HG03342 (cell line): Measurements from ENCODE around the gene SYNM.

Source experiments
- ATAC-seq: cut with Tn5 transposase; IDR thresholded peaks from one replicate; pipeline ENCODE4 v1.9.1; 2021; ENCODE audit warnings: mild to moderate bottlenecking, moderate library complexity; ENCODE audit not compliant: unreplicated experiment

SYNM gene

GRCh38 chr15:99138491-99138982 lies 33.7 kb downstream of the SYNM start:
- no peak for ATAC-seq

GRCh38 chr15:99139276-99139675 lies 34.4 kb downstream of the SYNM start:
- ATAC-seq, result no peak

GRCh38 chr15:99140590-99140989 lies 35.7 kb downstream of the SYNM start:
- no peak for ATAC-seq

- no peak for ATAC-seq
Observed at GRCh38 chr15:99141943-99142342, 37.1 kb downstream of the SYNM start.

- no peak for ATAC-seq
Observed at GRCh38 chr15:99142562-99142961, 37.7 kb downstream of the SYNM start.

- no peak for ATAC-seq
Observed at GRCh38 chr15:99143242-99143641, 38.4 kb downstream of the SYNM start.

- ATAC-seq, result no peak
Observed at GRCh38 chr15:99143655-99144610, 39.1 kb downstream of the SYNM start.

- ATAC-seq, result no peak
Observed at GRCh38 chr15:99145005-99145404, 40.1 kb downstream of the SYNM start.

GRCh38 chr15:99145778-99146177 lies 40.9 kb downstream of the SYNM start:
- no peak for ATAC-seq

GRCh38 chr15:99146661-99147060 lies 41.8 kb downstream of the SYNM start:
- no peak for ATAC-seq

- ATAC-seq, result no peak
Observed at GRCh38 chr15:99148851-99149276, 44.0 kb downstream of the SYNM start.

- no peak for ATAC-seq
Observed at GRCh38 chr15:99149366-99149765, 44.5 kb downstream of the SYNM start.

GRCh38 chr15:99151156-99151555 lies 46.3 kb downstream of the SYNM start:
- no peak for ATAC-seq

- no peak for ATAC-seq
Observed at GRCh38 chr15:99153026-99153535, 48.2 kb downstream of the SYNM start.

GRCh38 chr15:99154271-99154670 lies 49.4 kb downstream of the SYNM start:
- ATAC-seq, result no peak

- no peak for ATAC-seq
Observed at GRCh38 chr15:99155961-99156443, 51.1 kb downstream of the SYNM start.

- no peak for ATAC-seq
Observed at GRCh38 chr15:99157456-99157855, 52.6 kb downstream of the SYNM start.

GRCh38 chr15:99158626-99159412 lies 53.9 kb downstream of the SYNM start:
- no peak for ATAC-seq

GRCh38 chr15:99163271-99164062 lies 58.6 kb downstream of the SYNM start:
- no peak for ATAC-seq

GRCh38 chr15:99164119-99164518 lies 59.2 kb downstream of the SYNM start:
- ATAC-seq, result no peak
